Calu3 (cell line): ENCODE measurements around the gene MYRIP. TPM values are rescaled to one million over a fixed set of nuclear protein-coding genes. Genes with fewer than 3 reads are reported as not detected.
"Not testable (repeated sequence)": the region's sequence is repeated elsewhere in the genome, so short reads cannot be mapped to it uniquely, and the experiment has no call there.

Experiments used
- BruUV-seq: library from RNA; stranded (reverse); fragments of 400-500 nt; replicated peaks from 2 replicates; lab custom pipeline; 2021; lab: Mats Ljungman, UMichigan
- CTCF ChIA-PET: fragments of 300-600 bp; sonication (Branson Sonifier 250); formaldehyde crosslinking; loops from one replicate; lab custom pipeline; 2022; ENCODE audit warnings: antibody characterized with exemption; lab: Charles Lee
- DNase-seq: peaks from one replicate; pipeline ENCODE4 v3.0.0; 2022
- H3K27ac Mint-ChIP-seq: one replicate; pipeline ENCODE4 v1.8.0; 2022; ENCODE audit warnings: mixed read lengths; ENCODE audit not compliant: unreplicated experiment
- H3K27me3 Mint-ChIP-seq: one replicate; pipeline ENCODE4 v1.8.0; 2022; ENCODE audit warnings: mixed read lengths; ENCODE audit not compliant: unreplicated experiment
- H3K36me3 Mint-ChIP-seq: one replicate; pipeline ENCODE4 v1.8.0; 2022; ENCODE audit warnings: mild to moderate bottlenecking, moderate library complexity, mixed read lengths; ENCODE audit not compliant: insufficient read depth, unreplicated experiment
- H3K4me1 Mint-ChIP-seq: one replicate; pipeline ENCODE4 v1.8.0; 2022; ENCODE audit warnings: mild to moderate bottlenecking, low read depth, mixed read lengths; ENCODE audit not compliant: unreplicated experiment
- H3K4me3 Mint-ChIP-seq: one replicate; pipeline ENCODE4 v1.8.0; 2022; ENCODE audit warnings: mild to moderate bottlenecking, low read depth, moderate library complexity, mixed read lengths; ENCODE audit not compliant: unreplicated experiment
- H3K9me3 Mint-ChIP-seq: one replicate; pipeline ENCODE4 v1.8.0; 2022; ENCODE audit warnings: low read depth, mixed read lengths; ENCODE audit not compliant: unreplicated experiment
- intact Hi-C: fragments of 100-400 bp; cut with micrococcal nuclease; formaldehyde crosslinking; loops from one replicate; pipeline ENCODE4 v1.10.0; 2022; ENCODE audit not compliant: unreplicated experiment
- total RNA-seq: library from RNA; stranded (reverse); gene quantifications from 2 replicates; pipeline ENCODE4 v1.2.3, GENCODE V29; 2022
- TF ChIP-seq, protein P1 (sequence below): fragments of 200-600 bp; IDR thresholded peaks from one replicate; pipeline ENCODE4 v1.8.0; 2022; ENCODE audit warnings: antibody characterized with exemption; ENCODE audit not compliant: unreplicated experiment

The MYRIP gene
- total RNA-seq, 1 experiment from 2014 or later = 5.6 TPM

DNA sequence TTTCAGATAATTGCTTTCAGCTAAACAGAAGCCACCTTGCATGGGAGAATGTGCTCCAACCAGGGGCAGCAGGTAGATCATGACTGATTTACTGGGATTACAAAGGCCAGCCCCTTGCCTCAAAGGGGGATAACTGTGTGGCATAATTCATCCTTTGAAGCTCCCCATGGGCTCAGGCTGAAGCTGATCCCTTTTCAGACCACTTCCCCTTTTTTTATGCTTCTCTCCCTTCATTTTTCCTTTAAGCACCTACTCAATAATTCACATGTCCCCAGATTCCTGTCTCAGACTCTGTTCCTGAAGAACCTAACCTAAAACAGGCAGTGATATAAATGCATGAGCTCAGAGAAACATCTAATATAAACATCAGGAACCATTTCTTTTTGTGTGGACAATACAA, 8.2 kb upstream of the MYRIP start:
- no TSS peak for BruUV-seq
- Mint-ChIP-seq H3K27ac (no peak overlapping the region), H3K9me3 (no peaks in the 10 kb centered on the region), H3K4me1 (no peaks in the 10 kb centered on the region), H3K4me3 (no peak overlapping the region), H3K36me3 (no peaks in the 10 kb centered on the region), H3K27me3 (peaks cover 12% of the 10 kb centered on the region)
- TF ChIP-seq, protein P1, sequence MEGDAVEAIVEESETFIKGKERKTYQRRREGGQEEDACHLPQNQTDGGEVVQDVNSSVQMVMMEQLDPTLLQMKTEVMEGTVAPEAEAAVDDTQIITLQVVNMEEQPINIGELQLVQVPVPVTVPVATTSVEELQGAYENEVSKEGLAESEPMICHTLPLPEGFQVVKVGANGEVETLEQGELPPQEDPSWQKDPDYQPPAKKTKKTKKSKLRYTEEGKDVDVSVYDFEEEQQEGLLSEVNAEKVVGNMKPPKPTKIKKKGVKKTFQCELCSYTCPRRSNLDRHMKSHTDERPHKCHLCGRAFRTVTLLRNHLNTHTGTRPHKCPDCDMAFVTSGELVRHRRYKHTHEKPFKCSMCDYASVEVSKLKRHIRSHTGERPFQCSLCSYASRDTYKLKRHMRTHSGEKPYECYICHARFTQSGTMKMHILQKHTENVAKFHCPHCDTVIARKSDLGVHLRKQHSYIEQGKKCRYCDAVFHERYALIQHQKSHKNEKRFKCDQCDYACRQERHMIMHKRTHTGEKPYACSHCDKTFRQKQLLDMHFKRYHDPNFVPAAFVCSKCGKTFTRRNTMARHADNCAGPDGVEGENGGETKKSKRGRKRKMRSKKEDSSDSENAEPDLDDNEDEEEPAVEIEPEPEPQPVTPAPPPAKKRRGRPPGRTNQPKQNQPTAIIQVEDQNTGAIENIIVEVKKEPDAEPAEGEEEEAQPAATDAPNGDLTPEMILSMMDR = no peak
- CTCF ChIA-PET = no interaction called here
- intact Hi-C loops = no loop called here
- no peak for DNase-seq

- H3K9me3 Mint-ChIP-seq, H3K4me3 Mint-ChIP-seq, intact Hi-C loops, CTCF ChIA-PET, BruUV-seq, H3K4me1 Mint-ChIP-seq, H3K36me3 Mint-ChIP-seq, H3K27ac Mint-ChIP-seq, DNase-seq: not testable (repeated sequence)
- peaks cover 20% of the 10 kb centered on the region for H3K27me3 Mint-ChIP-seq
Measured at GRCh38 chr3:39802486-39802885, 6.9 kb upstream of the MYRIP start.

GRCh38 chr3:39803956-39804355, 5.5 kb upstream of the MYRIP start:
- peaks cover 34% of the 10 kb centered on the region for H3K27me3 Mint-ChIP-seq
- no peak overlapping the region for H3K4me3 Mint-ChIP-seq
- no peaks in the 10 kb centered on the region for H3K9me3 Mint-ChIP-seq
- intact Hi-C loops = no loop called here
- no peak for DNase-seq
- no TSS peak for BruUV-seq
- peaks cover 5% of the 10 kb centered on the region for H3K36me3 Mint-ChIP-seq
- CTCF ChIA-PET = no interaction called here
- no peaks in the 10 kb centered on the region for H3K4me1 Mint-ChIP-seq
- H3K27ac Mint-ChIP-seq = no peak overlapping the region
- TF ChIP-seq, protein P1 = no peak

- peaks cover 13% of the 10 kb centered on the region for H3K36me3 Mint-ChIP-seq
- no peak overlapping the region for H3K4me3 Mint-ChIP-seq
- no TSS peak for BruUV-seq
- CTCF ChIA-PET = no interaction called here
- no peak overlapping the region for H3K27ac Mint-ChIP-seq
- H3K4me1 Mint-ChIP-seq = peaks cover 2% of the 10 kb centered on the region
- TF ChIP-seq, protein P1 = no peak
- intact Hi-C loops = loop anchor here (5.0 kb wide), 2 partner anchors 58 to 168 kb away; no protein-coding TSS in a partner anchor
- H3K27me3 Mint-ChIP-seq = peaks cover 36% of the 10 kb centered on the region
- DNase-seq = no peak
- no peaks in the 10 kb centered on the region for H3K9me3 Mint-ChIP-seq
Measured at GRCh38 chr3:39804951-39805350, 4.5 kb upstream of the MYRIP start.

GRCh38 chr3:39805650-39806049, 3.8 kb upstream of the MYRIP start:
- intact Hi-C loops = loop anchor here (5.0 kb wide), 2 partner anchors 58 to 168 kb away; no protein-coding TSS in a partner anchor
- CTCF ChIA-PET = no interaction called here
- Mint-ChIP-seq H3K4me1 (peaks cover 9% of the 10 kb centered on the region), H3K27me3 (peaks cover 43% of the 10 kb centered on the region), H3K4me3 (no peak overlapping the region), H3K36me3 (peaks cover 20% of the 10 kb centered on the region), H3K27ac (no peak overlapping the region), H3K9me3 (no peaks in the 10 kb centered on the region)
- TF ChIP-seq, protein P1 = no peak
- BruUV-seq = no TSS peak
- DNase-seq = no peak
